HL-60 (cell line): ENCODE data around the gene GSTA4.

ENCODE experiments used
- DNase-seq, 2 experiments: peaks; one replicate each; pipeline ENCODE4 v3.0.0-alpha.2; 2010 to 2020; ENCODE audit warnings: low read depth in 1 of 2, low spot score in 1 of 2
- H3K27ac ChIP-seq: fragments of 250-450 bp; sonication (Bioruptor Pico); replicated peaks from 2 replicates; pipeline ENCODE4 v1.5.1; 2020; ENCODE audit warnings: mild to moderate bottlenecking, moderate library complexity
- H3K27me3 ChIP-seq: fragments of 250-450 bp; sonication (Bioruptor Pico); 2 replicates; pipeline ENCODE4 v1.5.1; 2021; ENCODE audit warnings: mild to moderate bottlenecking, moderate library complexity; ENCODE audit not compliant: insufficient read depth, poor library complexity, severe bottlenecking
- H3K4me3 ChIP-seq: replicated peaks from 2 replicates; pipeline ENCODE4 v1.5.1; 2011; ENCODE audit warnings: mild to moderate bottlenecking, control low read depth, low read length; ENCODE audit not compliant: insufficient read depth
- GABPA ChIP-seq: IDR thresholded peaks from 2 replicates; pipeline ENCODE4 v1.6.1; 2012; ENCODE audit warnings: low read depth
- POLR2AphosphoS5 ChIP-seq: IDR thresholded peaks from 2 replicates; pipeline ENCODE4 v1.6.1; 2012; ENCODE audit warnings: low read depth
- SPI1 ChIP-seq: IDR thresholded peaks from 2 replicates; pipeline ENCODE4 v1.6.1; 2012; ENCODE audit warnings: low read depth, mild to moderate bottlenecking, borderline replicate concordance
- TF ChIP-seq, protein P1 (sequence below): IDR thresholded peaks from one replicate; pipeline ENCODE4 v1.5.1; 2011; ENCODE audit warnings: low read length, control low read depth, inconsistent platforms; ENCODE audit not compliant: insufficient read depth
- TF ChIP-seq, protein P2 (sequence below): IDR thresholded peaks from 2 replicates; pipeline ENCODE4 v1.6.1; 2012; ENCODE audit warnings: low read depth; ENCODE audit not compliant: insufficient replicate concordance

The GSTA4 gene

DNA sequence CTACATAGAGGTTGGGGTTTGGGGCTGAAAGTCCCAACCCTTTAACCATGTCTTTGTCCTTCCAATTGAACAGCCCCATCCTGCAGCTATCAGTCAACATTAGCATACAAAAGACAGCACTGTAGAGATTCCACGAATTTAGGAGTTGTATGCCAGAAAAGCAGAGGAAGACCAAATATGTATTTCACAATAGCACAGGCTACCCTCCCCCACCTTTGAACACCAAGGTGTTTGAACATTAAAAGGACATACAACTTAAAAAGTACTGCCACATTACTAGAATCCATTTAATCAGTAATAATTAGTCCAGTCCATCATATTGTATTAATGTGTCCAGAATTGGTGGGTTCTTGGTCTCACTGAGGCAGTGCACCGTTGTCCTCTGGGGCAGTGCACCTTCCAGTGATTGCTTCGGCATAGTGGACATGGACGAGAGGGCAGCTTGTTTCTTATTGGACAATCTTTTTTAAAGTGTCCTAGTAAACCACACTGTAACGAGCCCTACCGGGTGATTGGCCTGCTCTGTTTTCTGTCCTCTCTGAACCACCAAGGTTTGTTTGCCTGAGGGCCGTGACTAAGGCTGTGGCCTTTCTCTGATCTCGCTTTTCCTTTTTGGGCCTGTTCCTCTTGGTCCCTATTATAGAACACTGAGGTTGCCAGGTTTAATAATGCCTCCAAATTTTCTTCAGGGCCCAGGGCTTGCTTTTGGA lies 36.4 kb downstream of the GSTA4 start:
- Histone ChIP-seq H3K27ac (no peak overlapping the region), H3K27me3 (no peaks in the 10 kb centered on the region), H3K4me3 (no peak overlapping the region)
- no peak for DNase-seq
- TF ChIP-seq GABPA, result no peak
- TF ChIP-seq SPI1, result no peak
- no peak for TF ChIP-seq POLR2AphosphoS5
- TF ChIP-seq, protein P1, sequence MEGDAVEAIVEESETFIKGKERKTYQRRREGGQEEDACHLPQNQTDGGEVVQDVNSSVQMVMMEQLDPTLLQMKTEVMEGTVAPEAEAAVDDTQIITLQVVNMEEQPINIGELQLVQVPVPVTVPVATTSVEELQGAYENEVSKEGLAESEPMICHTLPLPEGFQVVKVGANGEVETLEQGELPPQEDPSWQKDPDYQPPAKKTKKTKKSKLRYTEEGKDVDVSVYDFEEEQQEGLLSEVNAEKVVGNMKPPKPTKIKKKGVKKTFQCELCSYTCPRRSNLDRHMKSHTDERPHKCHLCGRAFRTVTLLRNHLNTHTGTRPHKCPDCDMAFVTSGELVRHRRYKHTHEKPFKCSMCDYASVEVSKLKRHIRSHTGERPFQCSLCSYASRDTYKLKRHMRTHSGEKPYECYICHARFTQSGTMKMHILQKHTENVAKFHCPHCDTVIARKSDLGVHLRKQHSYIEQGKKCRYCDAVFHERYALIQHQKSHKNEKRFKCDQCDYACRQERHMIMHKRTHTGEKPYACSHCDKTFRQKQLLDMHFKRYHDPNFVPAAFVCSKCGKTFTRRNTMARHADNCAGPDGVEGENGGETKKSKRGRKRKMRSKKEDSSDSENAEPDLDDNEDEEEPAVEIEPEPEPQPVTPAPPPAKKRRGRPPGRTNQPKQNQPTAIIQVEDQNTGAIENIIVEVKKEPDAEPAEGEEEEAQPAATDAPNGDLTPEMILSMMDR, result no peak
- TF ChIP-seq, protein P2, sequence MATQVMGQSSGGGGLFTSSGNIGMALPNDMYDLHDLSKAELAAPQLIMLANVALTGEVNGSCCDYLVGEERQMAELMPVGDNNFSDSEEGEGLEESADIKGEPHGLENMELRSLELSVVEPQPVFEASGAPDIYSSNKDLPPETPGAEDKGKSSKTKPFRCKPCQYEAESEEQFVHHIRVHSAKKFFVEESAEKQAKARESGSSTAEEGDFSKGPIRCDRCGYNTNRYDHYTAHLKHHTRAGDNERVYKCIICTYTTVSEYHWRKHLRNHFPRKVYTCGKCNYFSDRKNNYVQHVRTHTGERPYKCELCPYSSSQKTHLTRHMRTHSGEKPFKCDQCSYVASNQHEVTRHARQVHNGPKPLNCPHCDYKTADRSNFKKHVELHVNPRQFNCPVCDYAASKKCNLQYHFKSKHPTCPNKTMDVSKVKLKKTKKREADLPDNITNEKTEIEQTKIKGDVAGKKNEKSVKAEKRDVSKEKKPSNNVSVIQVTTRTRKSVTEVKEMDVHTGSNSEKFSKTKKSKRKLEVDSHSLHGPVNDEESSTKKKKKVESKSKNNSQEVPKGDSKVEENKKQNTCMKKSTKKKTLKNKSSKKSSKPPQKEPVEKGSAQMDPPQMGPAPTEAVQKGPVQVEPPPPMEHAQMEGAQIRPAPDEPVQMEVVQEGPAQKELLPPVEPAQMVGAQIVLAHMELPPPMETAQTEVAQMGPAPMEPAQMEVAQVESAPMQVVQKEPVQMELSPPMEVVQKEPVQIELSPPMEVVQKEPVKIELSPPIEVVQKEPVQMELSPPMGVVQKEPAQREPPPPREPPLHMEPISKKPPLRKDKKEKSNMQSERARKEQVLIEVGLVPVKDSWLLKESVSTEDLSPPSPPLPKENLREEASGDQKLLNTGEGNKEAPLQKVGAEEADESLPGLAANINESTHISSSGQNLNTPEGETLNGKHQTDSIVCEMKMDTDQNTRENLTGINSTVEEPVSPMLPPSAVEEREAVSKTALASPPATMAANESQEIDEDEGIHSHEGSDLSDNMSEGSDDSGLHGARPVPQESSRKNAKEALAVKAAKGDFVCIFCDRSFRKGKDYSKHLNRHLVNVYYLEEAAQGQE, result no peak

DNA sequence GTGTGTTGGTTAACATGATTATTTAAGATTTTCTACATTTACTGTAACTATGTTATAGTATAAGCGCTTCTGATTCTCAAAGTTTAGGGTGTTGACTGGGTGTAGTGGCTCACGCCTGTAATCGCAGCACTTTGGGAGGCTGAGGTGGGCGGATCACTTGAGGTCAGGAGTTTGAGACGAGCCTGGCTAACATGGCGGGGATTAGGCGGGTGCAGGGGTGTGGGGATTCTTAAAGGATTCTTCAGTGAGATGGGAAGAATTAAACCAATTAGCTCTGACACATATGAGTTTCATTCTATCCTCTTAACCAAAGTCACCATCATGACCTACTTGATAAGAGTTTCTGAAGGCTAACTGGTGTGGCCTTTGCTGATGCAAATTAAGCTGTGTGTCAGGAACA lies 39.2 kb downstream of the GSTA4 start:
- TF ChIP-seq, protein P2, result no peak
- TF ChIP-seq GABPA, result no peak
- TF ChIP-seq SPI1, result no peak
- no peak for TF ChIP-seq POLR2AphosphoS5
- TF ChIP-seq, protein P1, result no peak
- Histone ChIP-seq H3K27me3 (no peaks in the 10 kb centered on the region), H3K27ac (no peak overlapping the region), H3K4me3 (no peak overlapping the region)
- DNase-seq, result no peak

DNA sequence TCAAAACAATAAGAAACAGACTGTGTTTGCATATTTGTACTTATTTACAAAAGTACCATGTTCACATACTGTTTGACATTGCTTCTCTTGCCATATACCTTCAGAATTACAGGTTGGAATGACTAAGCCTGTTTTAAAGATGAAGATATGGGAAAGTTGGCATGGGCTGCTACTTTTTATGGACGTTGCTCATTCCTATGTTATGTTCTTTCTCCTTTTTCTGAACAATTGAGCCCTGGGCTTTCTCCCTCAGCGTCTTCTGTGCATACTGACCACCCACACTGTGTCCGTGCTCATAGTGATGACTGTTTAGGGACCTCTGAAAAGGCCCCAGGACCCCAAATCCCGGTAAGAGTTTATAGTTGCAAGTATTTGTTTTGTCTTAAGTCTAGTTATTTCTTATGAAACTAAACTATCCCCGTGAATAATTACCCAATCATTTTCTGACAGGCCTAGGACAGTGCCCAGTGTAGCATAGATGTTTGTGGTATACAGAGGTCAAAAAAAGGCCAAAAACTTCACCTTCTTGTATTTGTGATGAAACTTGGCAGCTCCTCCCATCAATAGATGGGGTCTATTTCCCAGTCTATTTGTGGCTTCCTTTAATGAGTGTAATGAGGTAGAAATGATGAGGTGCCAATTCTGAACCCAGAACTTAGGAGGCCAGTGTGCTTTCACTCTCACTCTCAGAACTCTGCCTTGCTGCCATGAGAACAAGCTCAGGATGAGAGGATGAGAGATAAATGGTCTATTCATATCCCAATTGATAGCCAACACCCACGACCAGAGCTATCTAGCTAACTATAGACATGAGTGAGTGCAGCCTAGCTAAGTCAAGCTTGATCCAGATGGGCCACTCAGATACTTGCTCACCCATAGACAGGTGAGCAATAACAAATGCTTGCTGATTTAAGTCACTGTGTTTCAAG lies 40.9 kb downstream of the GSTA4 start:
- no peaks in the 10 kb centered on the region for H3K27me3 ChIP-seq
- no peak overlapping the region for H3K4me3 ChIP-seq
- no peak overlapping the region for H3K27ac ChIP-seq
- TF ChIP-seq, protein P2, result no peak
- TF ChIP-seq, protein P1, result no peak
- TF ChIP-seq GABPA (no peak), SPI1 (no peak), POLR2AphosphoS5 (no peak)
- no peak for DNase-seq
